ENCODE results near the gene DUSP28.

Gene DUSP28

DNA sequence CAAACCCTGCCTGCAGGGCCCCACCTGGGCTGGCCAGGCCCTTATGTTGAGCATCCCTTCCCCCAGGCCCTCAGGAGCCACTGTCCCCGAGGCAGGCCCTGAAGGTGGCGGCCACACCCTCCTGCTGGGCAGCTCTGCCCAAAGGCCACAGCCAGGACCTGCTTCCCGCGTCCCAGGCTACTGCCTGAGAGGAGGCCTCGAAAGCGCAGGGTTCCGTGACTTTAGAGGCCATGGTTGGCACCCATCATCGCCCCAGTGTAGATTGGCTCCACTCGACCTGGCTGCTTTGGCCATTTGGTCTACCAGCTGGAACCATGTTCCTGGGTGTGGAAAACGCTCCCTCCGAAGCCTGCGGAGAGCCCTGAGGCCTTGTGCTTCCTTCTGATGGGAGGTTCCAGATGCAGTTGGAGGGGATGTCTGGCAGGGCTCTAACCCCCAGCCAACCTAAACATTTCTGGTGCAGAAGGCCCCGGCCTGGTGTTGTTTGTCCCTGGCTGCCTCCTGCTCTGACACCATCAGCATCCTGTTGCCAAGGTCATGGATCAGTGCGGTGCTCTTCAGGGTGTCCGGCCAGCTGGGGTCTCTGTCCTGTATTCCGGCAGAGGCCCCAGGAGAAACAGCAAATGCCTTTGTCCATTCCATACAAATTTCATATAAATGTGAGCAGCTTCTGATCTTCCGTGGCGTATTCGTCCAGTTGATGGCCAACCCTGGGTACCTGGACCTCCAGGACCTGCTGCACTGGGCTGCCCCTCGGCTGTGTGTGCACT lies 41.1 kb downstream of the DUSP28 start:
- DNase-seq (ENCODE audit: low spot score) = no peak

DNA sequence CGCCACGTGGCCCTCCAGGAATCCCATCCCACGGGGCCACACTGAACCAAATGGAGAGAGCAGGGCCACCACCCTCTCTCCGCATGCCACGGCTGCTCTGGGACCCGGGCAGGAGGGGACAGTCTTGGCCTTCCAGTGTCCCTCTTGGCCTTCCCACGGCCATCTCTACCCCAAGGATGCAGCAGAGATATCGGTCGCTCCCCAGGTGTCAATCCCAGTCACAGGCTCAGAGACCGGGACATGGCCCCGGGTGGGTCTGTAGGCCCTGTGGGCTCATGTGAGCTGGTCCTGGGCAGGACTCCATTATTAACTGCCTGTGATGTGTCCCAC lies 41.6 kb downstream of the DUSP28 start:
- DNase-seq (ENCODE audit: low spot score) = no peak

DNA sequence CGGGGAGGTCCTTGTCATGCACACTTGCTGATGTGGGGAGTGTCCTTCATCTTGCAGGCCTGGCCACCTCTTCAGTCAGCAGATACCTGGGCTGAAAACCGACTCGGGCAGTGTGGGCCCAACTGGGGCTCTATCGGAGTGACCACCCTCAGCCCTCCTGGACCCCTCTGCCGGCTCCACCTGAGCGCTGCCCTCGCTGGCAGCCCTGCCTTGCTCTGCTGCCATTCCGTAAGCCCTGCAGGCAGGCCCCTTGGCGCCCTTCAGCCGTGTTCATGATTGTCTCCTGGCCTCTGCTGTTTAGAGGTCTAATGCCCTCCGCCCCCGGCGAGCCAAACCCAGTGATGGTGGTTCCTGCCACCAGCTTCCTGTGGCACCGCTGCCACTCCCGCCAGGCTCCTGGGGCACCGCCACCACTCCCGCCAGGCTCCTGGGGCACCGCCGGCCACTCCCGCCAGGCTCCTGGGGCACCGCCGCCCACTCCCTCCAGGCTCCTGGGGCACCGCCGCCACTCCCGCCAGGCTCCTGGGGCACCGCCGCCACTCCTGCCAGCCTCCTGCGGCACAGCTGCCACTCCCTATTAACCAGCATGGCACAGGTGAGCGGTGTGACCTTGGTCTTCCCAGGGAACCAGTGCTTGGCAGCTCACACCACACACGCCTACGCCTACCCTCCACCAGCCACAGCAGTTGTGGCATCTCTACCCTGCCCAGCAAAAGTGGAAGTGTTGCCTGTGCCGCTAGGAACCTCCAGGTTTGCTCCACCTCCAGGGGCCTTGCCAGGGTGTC lies 42.3 kb downstream of the DUSP28 start:
- DNase-seq (ENCODE audit: low spot score) = no peak

DNA sequence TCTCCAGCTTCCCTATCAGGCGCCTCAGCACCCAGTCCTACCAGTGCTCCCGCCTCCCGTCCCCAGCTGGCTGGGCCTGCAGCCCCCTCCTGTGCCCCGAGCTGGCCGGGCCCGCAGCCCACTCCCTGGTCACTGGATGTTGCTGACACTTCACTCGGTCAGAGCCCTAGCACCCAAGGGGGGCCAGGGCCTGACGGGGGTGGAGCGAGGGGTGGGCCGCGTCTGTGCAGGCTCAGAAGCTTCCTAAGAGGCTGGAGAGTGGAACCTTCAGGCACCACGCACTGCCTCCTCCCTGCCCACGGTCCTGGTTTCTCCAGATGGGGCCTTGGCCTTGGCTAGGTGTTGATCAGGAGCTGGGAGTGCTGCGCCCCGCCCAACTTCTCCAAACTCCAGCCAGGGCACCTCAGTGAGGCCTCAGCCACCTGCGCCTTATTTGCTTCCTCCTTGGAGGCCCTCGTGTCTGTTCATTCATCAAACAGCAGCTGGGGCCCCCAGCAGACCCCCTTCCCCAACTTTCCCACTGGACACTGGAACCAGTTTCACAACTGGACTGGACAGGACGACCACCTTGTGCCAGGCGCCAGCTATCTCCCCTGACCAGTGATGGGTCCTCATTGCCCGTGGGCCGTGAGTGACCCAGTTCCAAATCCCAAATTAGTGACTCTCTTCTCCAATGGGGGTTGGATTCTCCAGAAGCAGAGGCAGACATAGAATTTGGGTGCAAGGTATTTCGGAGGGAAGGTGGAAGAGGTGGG lies 43.1 kb downstream of the DUSP28 start:
- DNase-seq (ENCODE audit: low spot score) = no peak

DNA sequence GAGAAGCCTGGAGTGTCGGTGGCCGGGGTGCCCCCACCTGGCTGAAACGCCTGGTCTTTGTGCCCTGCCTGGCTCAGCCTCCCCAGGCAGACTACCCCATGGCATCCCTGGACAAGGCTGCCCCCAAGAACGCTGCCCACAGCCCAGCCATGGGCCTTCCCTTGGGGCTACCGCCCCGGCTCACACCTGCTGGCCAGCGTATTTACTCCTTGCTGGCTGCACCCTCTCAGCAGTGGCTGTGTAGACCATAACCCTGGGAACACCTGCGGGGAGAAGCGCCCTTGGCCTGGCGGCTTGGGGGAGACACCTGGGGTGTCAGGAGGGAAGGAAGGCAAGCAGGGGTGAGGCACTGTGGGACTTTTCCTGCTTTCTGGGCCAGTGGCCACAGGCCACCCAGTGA lies 43.7 kb downstream of the DUSP28 start:
- no peak for DNase-seq (ENCODE audit: low spot score)

DNA sequence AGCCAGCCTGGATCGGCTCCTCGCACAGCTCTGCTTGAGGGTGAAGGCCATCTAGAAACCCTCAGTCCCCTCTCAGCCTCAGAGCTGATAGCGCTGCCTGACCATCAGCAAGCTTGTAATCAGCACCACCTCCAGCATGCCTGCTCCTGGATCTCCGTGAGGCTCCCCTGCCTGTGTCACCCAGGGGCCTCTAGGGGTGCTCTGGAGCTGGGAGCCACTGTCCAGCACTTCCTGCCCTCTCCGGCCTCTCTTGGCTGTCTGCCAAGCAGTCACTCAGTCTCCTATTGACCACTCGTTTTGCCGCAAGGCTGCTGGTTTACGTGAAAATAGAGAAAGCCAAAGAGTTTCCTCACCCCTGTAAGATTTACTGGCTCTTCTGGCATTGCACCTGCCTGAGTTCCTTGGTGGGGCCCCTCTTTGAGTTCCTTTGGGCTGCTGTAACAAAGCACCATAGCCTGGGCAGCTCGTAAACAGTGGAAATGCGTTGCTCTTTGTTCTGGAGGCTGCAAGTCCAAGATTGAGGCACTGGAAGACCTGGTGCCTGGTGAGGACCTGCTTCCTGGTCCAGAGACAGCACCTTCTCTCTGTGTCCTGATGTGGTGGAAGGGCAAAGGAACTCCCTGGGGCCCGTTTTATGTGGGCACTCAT lies 44.3 kb downstream of the DUSP28 start:
- DNase-seq (ENCODE audit: low spot score) = no peak

DNA sequence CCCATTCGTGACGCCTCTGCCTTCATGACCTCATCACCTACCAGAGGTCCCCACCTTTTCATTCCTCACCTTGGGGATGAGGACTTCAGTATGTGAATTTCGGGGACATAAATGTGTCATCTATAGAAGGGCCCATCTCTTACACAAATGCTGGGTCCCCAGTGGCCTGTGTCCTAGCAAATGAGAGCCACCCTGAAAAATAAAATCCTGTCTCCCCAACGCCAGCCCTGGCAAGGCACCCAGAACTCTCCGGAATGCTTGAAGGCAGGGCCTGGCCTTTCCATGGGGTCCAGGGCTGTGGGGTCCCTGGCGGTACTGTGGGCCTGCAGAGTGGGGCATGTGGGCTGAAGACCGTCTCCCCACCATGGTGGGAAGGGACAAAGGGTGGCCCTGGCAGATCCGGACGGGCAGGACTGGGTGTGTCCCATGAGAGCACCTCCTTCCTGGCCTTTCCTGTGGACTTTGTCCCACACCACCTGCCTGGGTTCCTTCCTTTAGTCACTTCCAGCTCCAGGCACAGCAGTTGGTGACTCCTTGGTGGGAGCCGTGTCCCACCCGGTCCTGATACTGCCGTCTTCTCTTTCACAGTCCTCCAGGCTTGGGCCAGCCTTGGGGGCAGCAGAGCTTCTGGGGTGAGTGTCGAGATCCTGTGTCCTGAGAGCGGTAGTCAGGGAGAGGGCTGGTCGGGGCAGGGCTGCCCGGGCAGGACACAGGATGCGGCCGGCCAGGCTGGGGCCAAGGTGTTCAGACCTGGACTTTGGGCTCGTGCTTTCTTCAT lies 45.0 kb downstream of the DUSP28 start:
- DNase-seq (ENCODE audit: low spot score) = no peak

DNA sequence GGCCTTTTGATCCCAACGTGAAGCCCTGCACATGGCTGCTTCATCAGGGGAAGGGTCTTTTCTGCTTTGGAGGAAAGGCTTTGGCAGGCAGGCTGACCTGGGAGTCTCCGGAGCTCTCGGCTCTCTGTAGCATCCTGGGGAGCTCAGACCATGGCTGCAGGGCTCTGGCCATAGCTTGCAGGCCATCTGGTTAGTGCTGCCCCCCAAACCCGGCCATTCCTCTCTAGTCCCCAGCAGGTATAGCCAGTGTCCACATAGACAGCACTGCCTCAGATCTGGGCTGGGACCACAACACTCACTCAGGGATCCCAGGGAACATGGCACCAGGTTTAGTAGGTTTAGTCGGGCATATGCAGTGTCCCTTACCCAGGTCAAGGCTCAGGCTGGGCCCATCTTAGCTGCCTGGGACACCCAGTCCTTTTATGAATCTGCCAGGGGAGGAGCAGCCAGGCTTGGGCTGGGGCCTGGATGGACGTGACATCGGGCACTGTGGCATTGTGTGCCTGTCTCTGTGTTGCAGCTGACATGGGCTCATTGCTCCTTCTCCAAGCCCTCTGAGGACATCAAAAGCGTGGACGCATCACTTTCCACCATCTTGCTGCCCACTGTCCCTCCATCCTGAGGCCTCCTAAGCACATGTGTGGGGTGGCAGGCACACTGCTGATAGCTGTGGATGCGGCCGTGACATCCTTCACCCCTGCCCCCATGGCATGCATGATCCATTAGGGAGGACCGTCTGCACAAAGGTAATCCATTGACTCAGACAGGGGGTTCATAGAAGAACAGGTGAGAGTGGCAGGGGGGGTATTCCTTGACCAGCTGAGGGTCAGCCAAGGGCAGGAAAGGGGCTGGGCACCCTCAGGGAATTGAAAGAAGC lies 45.9 kb downstream of the DUSP28 start:
- DNase-seq (ENCODE audit: low spot score) = no peak

DNA sequence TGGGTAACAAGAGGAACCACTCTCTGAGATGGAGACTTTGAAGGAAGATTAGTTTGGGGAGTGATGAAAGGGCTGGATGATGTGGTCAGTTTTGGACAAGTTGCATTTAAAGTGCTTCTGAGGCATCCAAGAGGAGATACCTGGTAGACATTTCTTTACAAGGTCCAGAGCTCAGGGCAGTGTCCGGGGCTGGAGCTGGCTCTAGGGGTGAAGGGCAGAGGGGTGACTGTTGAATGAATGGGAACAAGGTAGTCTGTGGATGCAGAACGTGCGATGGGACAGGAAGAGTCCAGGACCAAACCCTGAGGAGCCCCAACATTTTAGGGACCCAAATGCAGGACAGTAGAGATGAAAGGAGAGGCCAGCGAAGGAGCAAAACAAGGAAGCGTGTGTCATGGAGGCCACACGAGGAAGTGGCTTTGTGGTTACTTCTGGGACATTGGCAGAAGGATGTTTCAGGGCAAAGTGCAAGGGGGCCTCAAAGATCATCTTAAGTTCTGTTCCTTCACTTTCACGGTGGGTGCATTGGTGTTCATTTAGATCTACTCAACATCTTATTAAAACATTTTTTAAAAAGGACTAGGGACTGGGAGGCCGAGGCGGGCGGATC lies 51.5 kb downstream of the DUSP28 start:
- DNase-seq (ENCODE audit: low spot score) = peak; percentile 13

Measured in CD4-positive, alpha-beta T cell treated with Interleukin-2 at 100 ng/mL for 4 hours (primary cell).